Hepatocyte (in vitro differentiated cells): Measurements from ENCODE around the gene GPR157. TPM values are rescaled to one million over a fixed set of nuclear protein-coding genes. Genes with fewer than 3 reads are reported as not detected.

Experiments used
- DNase-seq: peaks from one replicate; pipeline ENCODE4 v3.0.0-alpha.2; 2016; ENCODE audit warnings: low spot score
- H2AFZ ChIP-seq: fragments of 200-600 bp; sonication (generic); 2 replicates; pipeline ENCODE4 v1.6.0; 2016; ENCODE audit warnings: antibody characterized with exemption, mild to moderate bottlenecking
- H3K27ac ChIP-seq: fragments of 200-600 bp; sonication (generic); 2 replicates; pipeline ENCODE4 v1.5.1; 2016; ENCODE audit warnings: mild to moderate bottlenecking
- H3K27me3 ChIP-seq: fragments of 200-600 bp; sonication (generic); 2 replicates; pipeline ENCODE4 v1.6.1; 2016
- H3K36me3 ChIP-seq: fragments of 200-600 bp; sonication (generic); replicated peaks from 2 replicates; pipeline ENCODE4 v1.5.1; 2016; ENCODE audit warnings: low read depth; ENCODE audit not compliant: insufficient read depth
- H3K4me1 ChIP-seq: fragments of 200-600 bp; sonication (generic); 2 replicates; pipeline ENCODE4 v1.5.1; 2016; ENCODE audit warnings: mild to moderate bottlenecking, moderate library complexity; ENCODE audit not compliant: insufficient read depth
- H3K4me2 ChIP-seq: fragments of 200-600 bp; sonication (generic); 2 replicates; pipeline ENCODE4 v1.6.0; 2016
- H3K4me3 ChIP-seq: fragments of 200-600 bp; sonication (generic); 2 replicates; pipeline ENCODE4 v1.5.1; 2016; ENCODE audit warnings: mild to moderate bottlenecking
- H3K79me2 ChIP-seq: fragments of 200-600 bp; sonication (generic); 2 replicates; pipeline ENCODE4 v1.6.0; 2017; ENCODE audit warnings: mild to moderate bottlenecking
- H3K9me2 ChIP-seq: fragments of 200-600 bp; sonication (generic); replicated peaks from 2 replicates; pipeline ENCODE4 v1.6.0; 2017; ENCODE audit warnings: mild to moderate bottlenecking; ENCODE audit not compliant: insufficient read depth
- H3K9me3 ChIP-seq: fragments of 200-600 bp; sonication (generic); 2 replicates; pipeline ENCODE4 v1.5.1; 2016; ENCODE audit warnings: low read depth, mild to moderate bottlenecking
- H4K20me1 ChIP-seq: fragments of 200-600 bp; sonication (generic); 2 replicates; pipeline ENCODE4 v1.6.0; 2016; ENCODE audit warnings: mild to moderate bottlenecking; ENCODE audit not compliant: insufficient read depth, poor library complexity, severe bottlenecking
- EZH2 ChIP-seq: fragments of 200-600 bp; sonication (generic); IDR thresholded peaks from 2 replicates; pipeline ENCODE4 v1.6.1; 2016; ENCODE audit warnings: antibody characterized with exemption, mild to moderate bottlenecking, borderline replicate concordance
- EZH2phosphoT487 ChIP-seq: fragments of 200-600 bp; sonication (generic); IDR thresholded peaks from one replicate; pipeline ENCODE4 v1.6.1; 2018; ENCODE audit warnings: antibody characterized with exemption, mild to moderate bottlenecking, low read depth, moderate library complexity; ENCODE audit not compliant: unreplicated experiment, severe bottlenecking
- WGBS: methylation state at CpG from one replicate; pipeline ENCODE4 v1.1.6; 2016; ENCODE audit warnings: low lambda C conversion rate; ENCODE audit errors: missing lambda C conversion rate; 5-methylcytosine and 5-hydroxymethylcytosine counted together
- polyA plus RNA-seq: library from polyadenylated mRNA; unstranded; fragments of >200 nt; fragmentation: Nextera tagmentation; extraction: Ambion mirVana; gene quantifications from 2 replicates; pipeline ENCODE4 v1.2.1, GENCODE V29; 2016
- total RNA-seq: library from RNA; depleted of rRNA; stranded (reverse); fragments of >200 nt; gene quantifications from 2 replicates; pipeline ENCODE4 v1.2.3, GENCODE V29; 2014
- TF ChIP-seq, protein P1 (sequence below): fragments of 200-600 bp; sonication (generic); IDR thresholded peaks from 2 replicates; pipeline ENCODE4 v1.5.1; 2016; ENCODE audit warnings: antibody characterized with exemption, mild to moderate bottlenecking; ENCODE audit not compliant: poor library complexity

The GPR157 gene
- total and polyA plus RNA-seq, 2 experiments from 2014 or later, result 14.4 to 18.6 TPM

GRCh38 chr1:9169601-9170137, 40.8 kb upstream of the GPR157 start:
- WGBS, result 96% methylated on average over 10 of the region's 10 CpGs

DNA sequence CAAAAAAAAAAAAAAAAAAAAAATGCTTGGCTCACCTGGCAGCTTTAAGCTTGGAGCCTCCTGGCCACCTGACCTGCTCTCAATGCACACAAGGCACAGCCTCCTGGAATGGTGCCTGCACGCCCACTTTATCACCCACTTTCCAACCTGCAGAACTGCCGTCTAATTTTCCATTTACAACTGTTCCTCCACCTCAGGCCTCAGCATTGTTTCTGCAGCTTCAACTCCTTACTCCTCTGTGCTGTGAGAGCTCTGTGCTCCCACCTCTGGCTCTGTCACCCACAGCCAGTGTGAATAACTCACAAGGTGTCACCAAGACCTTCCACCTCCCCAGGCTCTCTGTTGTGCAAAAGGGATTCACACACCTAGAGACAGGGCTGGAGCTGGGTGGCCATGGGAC, 38.7 kb upstream of the GPR157 start:
- Histone ChIP-seq H4K20me1 (peaks cover 6% of the 10 kb centered on the region), H2AFZ (no peak overlapping the region), H3K9me2 (no peaks in the 10 kb centered on the region), H3K27ac (no peak overlapping the region), H3K27me3 (no peaks in the 10 kb centered on the region), H3K4me1 (peaks cover 21% of the 10 kb centered on the region), H3K4me3 (no peak overlapping the region), H3K36me3 (no peaks in the 10 kb centered on the region), H3K4me2 (no peak overlapping the region), H3K79me2 (peaks cover 66% of the 10 kb centered on the region), H3K9me3 (no peaks in the 10 kb centered on the region)
- DNase-seq, result no peak
- 77% methylated on average over 2 of the region's 2 CpGs for WGBS
- TF ChIP-seq EZH2phosphoT487 (no peak), EZH2 (no peak)
- TF ChIP-seq, protein P1, sequence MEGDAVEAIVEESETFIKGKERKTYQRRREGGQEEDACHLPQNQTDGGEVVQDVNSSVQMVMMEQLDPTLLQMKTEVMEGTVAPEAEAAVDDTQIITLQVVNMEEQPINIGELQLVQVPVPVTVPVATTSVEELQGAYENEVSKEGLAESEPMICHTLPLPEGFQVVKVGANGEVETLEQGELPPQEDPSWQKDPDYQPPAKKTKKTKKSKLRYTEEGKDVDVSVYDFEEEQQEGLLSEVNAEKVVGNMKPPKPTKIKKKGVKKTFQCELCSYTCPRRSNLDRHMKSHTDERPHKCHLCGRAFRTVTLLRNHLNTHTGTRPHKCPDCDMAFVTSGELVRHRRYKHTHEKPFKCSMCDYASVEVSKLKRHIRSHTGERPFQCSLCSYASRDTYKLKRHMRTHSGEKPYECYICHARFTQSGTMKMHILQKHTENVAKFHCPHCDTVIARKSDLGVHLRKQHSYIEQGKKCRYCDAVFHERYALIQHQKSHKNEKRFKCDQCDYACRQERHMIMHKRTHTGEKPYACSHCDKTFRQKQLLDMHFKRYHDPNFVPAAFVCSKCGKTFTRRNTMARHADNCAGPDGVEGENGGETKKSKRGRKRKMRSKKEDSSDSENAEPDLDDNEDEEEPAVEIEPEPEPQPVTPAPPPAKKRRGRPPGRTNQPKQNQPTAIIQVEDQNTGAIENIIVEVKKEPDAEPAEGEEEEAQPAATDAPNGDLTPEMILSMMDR, result no peak

More at GRCh38 chr1:9169601-9170137, 40.8 kb upstream of the GPR157 start:
- Histone ChIP-seq H3K27ac (no peak overlapping the region), H3K79me2 (peaks cover 69% of the 10 kb centered on the region), H3K9me2 (no peaks in the 10 kb centered on the region), H3K36me3 (no peaks in the 10 kb centered on the region), H4K20me1 (peaks cover 8% of the 10 kb centered on the region), H3K27me3 (no peaks in the 10 kb centered on the region), H3K4me3 (no peak overlapping the region), H3K4me2 (no peak overlapping the region), H3K4me1 (peaks cover 6% of the 10 kb centered on the region), H3K9me3 (no peaks in the 10 kb centered on the region), H2AFZ (no peak overlapping the region)
- DNase-seq, result no peak
- TF ChIP-seq, protein P1, result no peak
- no peak for TF ChIP-seq EZH2phosphoT487
- TF ChIP-seq EZH2, result no peak

- H3K4me1 ChIP-seq, result peaks cover 28% of the 10 kb centered on the region
- no peak overlapping the region for H2AFZ ChIP-seq
These were observed 37.7 kb upstream of the GPR157 start for GRCh38 chr1:9166289-9167235.

More at GRCh38 chr1:9166289-9167235, 37.7 kb upstream of the GPR157 start:
- Histone ChIP-seq H3K79me2 (peaks cover 58% of the 10 kb centered on the region), H3K27ac (no peak overlapping the region), H3K9me2 (no peaks in the 10 kb centered on the region), H3K9me3 (no peaks in the 10 kb centered on the region), H3K27me3 (no peaks in the 10 kb centered on the region), H3K36me3 (no peaks in the 10 kb centered on the region), H3K4me2 (no peak overlapping the region), H3K4me3 (no peak overlapping the region), H4K20me1 (peaks cover 6% of the 10 kb centered on the region)
- TF ChIP-seq, protein P1, result no peak
- TF ChIP-seq EZH2, result no peak
- TF ChIP-seq EZH2phosphoT487, result no peak
- no peak for DNase-seq
- 88% methylated on average over 27 of the region's 27 CpGs for WGBS
